Activated naive CD4-positive, alpha-beta T cell (primary cell): ENCODE measurements around the gene ITFG2.
"Not testable (repeated sequence)": the region's sequence is repeated elsewhere in the genome, so short reads cannot be mapped to it uniquely, and the experiment has no call there.

Experiments
- DNase-seq, 4 experiments: peaks; one replicate each; lab custom pipeline; 2025; lab: John Stamatoyannopoulos, UW

ITFG2 gene

GRCh38 chr12:2863402-2863801, 50.9 kb downstream of the ITFG2 start:
- DNase-seq = not testable (repeated sequence)

- DNase-seq = no peak
Measured at GRCh38 chr12:2864198-2864597, 51.7 kb downstream of the ITFG2 start.

- DNase-seq = not testable (repeated sequence)
Measured at GRCh38 chr12:2868986-2869632, 56.6 kb downstream of the ITFG2 start.
